Prostate gland (tissue), 2 donors: ENCODE data around the gene CD40LG. TPM values are rescaled to one million over a fixed set of nuclear protein-coding genes. Genes with fewer than 3 reads are reported as not detected.

Experiments used
- DNase-seq: peaks from one replicate; pipeline ENCODE4 v3.0.0-alpha.2; 2019; ENCODE audit warnings: low spot score
- H3K27ac ChIP-seq, 2 donors: fragments of 200-600 bp; sonication (generic); 2 replicates each; pipeline ENCODE4 v1.5.1; 2017 to 2019
- H3K27me3 ChIP-seq: fragments of 200-600 bp; sonication (generic); replicated peaks from 2 replicates; pipeline ENCODE4 v1.5.1; 2019; ENCODE audit not compliant: insufficient read depth
- H3K36me3 ChIP-seq, 2 donors: fragments of 200-600 bp; sonication (generic); 1 replicate in 1 of 2; 2 replicates in 1 of 2; pipeline versions ENCODE4 v1.5.1 to v1.8.1; 2017 to 2019
- H3K4me1 ChIP-seq: fragments of 200-600 bp; sonication (generic); replicated peaks from 2 replicates; pipeline ENCODE4 v1.5.1; 2019
- H3K4me3 ChIP-seq, 2 donors: fragments of 200-600 bp; sonication (generic); 2 replicates each; pipeline ENCODE4 v1.5.1; 2017 to 2019
- H3K9me3 ChIP-seq: fragments of 200-600 bp; sonication (generic); 2 replicates; pipeline ENCODE4 v1.5.1; 2017
- CTCF ChIP-seq, 4 experiments: fragments of 200-600 bp in 2 of 4; fragments of 450-650 bp in 2 of 4; sonication (generic) in 2 of 4; IDR thresholded peaks; 1 replicate in 3 of 4; 2 replicates in 1 of 4; pipeline ENCODE4 v1.5.1; 2016 to 2019; ENCODE audit warnings: antibody characterized with exemption in 4 of 4, mild to moderate bottlenecking in 2 of 4, moderate library complexity in 2 of 4
- POLR2A ChIP-seq: fragments of 450-650 bp; IDR thresholded peaks from one replicate; pipeline ENCODE4 v1.6.1; 2016; ENCODE audit warnings: antibody characterized with exemption, mild to moderate bottlenecking
- POLR2AphosphoS5 ChIP-seq: sonication (generic); formaldehyde crosslinking; IDR thresholded peaks from one replicate; pipeline ENCODE4 v1.6.1; 2017; ENCODE audit warnings: antibody characterized with exemption
- WGBS: methylation state at CpG from one replicate; pipeline ENCODE4 v1.1.5; 2018; 5-methylcytosine and 5-hydroxymethylcytosine counted together
- intact Hi-C: fragments of 100-400 bp; cut with DNase I; formaldehyde crosslinking; loops from one replicate; pipeline ENCODE4 v1.14.2; 2022
- total RNA-seq, 2 donors: library from RNA; depleted of rRNA; stranded (reverse); fragments of >200 nt; gene quantifications; one replicate each; pipeline ENCODE4 v1.1.0, GENCODE V29; 2016

Gene CD40LG
- total RNA-seq, 2 donors from 2014 or later: not detected

GRCh38 chrX:136665258-136665900 lies 17.4 kb downstream of the CD40LG start:
- H3K27me3 ChIP-seq: no peaks in the 10 kb centered on the region
- no peaks in the 10 kb centered on the region for H3K9me3 ChIP-seq
- no peaks in the 10 kb centered on the region for H3K36me3 ChIP-seq
- H3K4me3 ChIP-seq: no peak overlapping the region
- no peak for DNase-seq
- TF ChIP-seq POLR2AphosphoS5 (no peak), POLR2A (no peak), CTCF (IDR thresholded peaks at IDR 0.05) (no peak)
- intact Hi-C loops: no loop called here
- no peak overlapping the region for H3K27ac ChIP-seq
- WGBS: 88% methylated on average over 6 of the region's 6 CpGs
- H3K4me1 ChIP-seq: no peaks in the 10 kb centered on the region

- Histone ChIP-seq H3K27ac (no peak overlapping the region), H3K4me3 (no peak overlapping the region), H3K4me1 (no peaks in the 10 kb centered on the region), H3K27me3 (no peaks in the 10 kb centered on the region), H3K36me3 (no peaks in the 10 kb centered on the region), H3K9me3 (no peaks in the 10 kb centered on the region)
- WGBS: 100% methylated on average over 1 of the region's 1 CpG
- TF ChIP-seq POLR2AphosphoS5: no peak
- TF ChIP-seq POLR2A: no peak
- no peak for TF ChIP-seq CTCF (IDR thresholded peaks at IDR 0.05)
- intact Hi-C loops: no loop called here
- DNase-seq: no peak
Measured at GRCh38 chrX:136666088-136666487, 18.1 kb downstream of the CD40LG start.

- WGBS: 82% methylated on average over 10 of the region's 10 CpGs
- Histone ChIP-seq H3K9me3 (no peaks in the 10 kb centered on the region), H3K4me1 (no peaks in the 10 kb centered on the region), H3K4me3 (no peak overlapping the region), H3K27me3 (no peaks in the 10 kb centered on the region), H3K36me3 (no peaks in the 10 kb centered on the region), H3K27ac (no peak overlapping the region)
- intact Hi-C loops: no loop called here
- TF ChIP-seq POLR2A: no peak
- TF ChIP-seq POLR2AphosphoS5: no peak
- TF ChIP-seq CTCF (IDR thresholded peaks at IDR 0.05): no peak
- no peak for DNase-seq
Measured at GRCh38 chrX:136667446-136668168, 19.6 kb downstream of the CD40LG start.

- intact Hi-C loops: no loop called here
Measured at GRCh38 chrX:136671006-136671610, 23.1 kb downstream of the CD40LG start.

More at GRCh38 chrX:136671006-136671610, 23.1 kb downstream of the CD40LG start:
- H3K27ac ChIP-seq: no peak overlapping the region
- no peaks in the 10 kb centered on the region for H3K9me3 ChIP-seq
- 97% methylated on average over 3 of the region's 3 CpGs for WGBS
- H3K4me1 ChIP-seq: no peaks in the 10 kb centered on the region
- no peak for TF ChIP-seq POLR2A
- TF ChIP-seq POLR2AphosphoS5: no peak
- no peak for TF ChIP-seq CTCF (IDR thresholded peaks at IDR 0.05)
- no peaks in the 10 kb centered on the region for H3K27me3 ChIP-seq
- H3K4me3 ChIP-seq: no peak overlapping the region
- DNase-seq: no peak
- H3K36me3 ChIP-seq: no peaks in the 10 kb centered on the region
